H1 (cell line): Measurements from ENCODE around the gene MAFF. TPM values are rescaled to one million over a fixed set of nuclear protein-coding genes. Genes with fewer than 3 reads are reported as not detected.

Source experiments
- CTCF ChIA-PET: fragments of 300-600 bp; sonication (Branson Sonifier 250); formaldehyde crosslinking; loops from one replicate; lab custom pipeline; 2021; ENCODE audit not compliant: partially characterized antibody; lab: Charles Lee
- POLR2A ChIA-PET: fragments of 300-600 bp; sonication (Branson Sonifier 250); formaldehyde crosslinking; loops from one replicate; lab custom pipeline; 2021; ENCODE audit warnings: inconsistent platforms; ENCODE audit not compliant: partially characterized antibody; lab: Charles Lee
- DNase-seq, 2 experiments: peaks; one replicate each; pipeline versions ENCODE4 v3.0.0 to v3.0.0-alpha.2; 2010 to 2022; ENCODE audit warnings: low spot score in 2 of 2, low read depth in 1 of 2, mixed read lengths in 1 of 2
- FAIRE-seq: peaks from 2 replicates; lab custom pipeline; 2011; peaks lifted over from hg19 to GRCh38; lab: Jason Lieb, UNC
- H2AFZ ChIP-seq: 2 replicates; pipeline ENCODE4 v1.8.1; 2012; ENCODE audit warnings: low read length, inconsistent platforms
- H2AK5ac ChIP-seq: 2 replicates; pipeline ENCODE4 v1.6.1; 2013; ENCODE audit warnings: low read depth, low read length
- H2BK120ac ChIP-seq: replicated peaks from 2 replicates; pipeline ENCODE3; 2013; ENCODE audit warnings: low read depth, low read length, inconsistent platforms
- H2BK12ac ChIP-seq: 2 replicates; pipeline ENCODE4 v1.6.1; 2013; ENCODE audit warnings: low read depth, low read length
- H2BK15ac ChIP-seq: 2 replicates; pipeline ENCODE4 v1.6.1; 2013; ENCODE audit warnings: low read length
- H2BK20ac ChIP-seq: 2 replicates; pipeline ENCODE4 v1.6.1; 2013; ENCODE audit warnings: low read length
- H2BK5ac ChIP-seq: 2 replicates; pipeline ENCODE4 v1.6.1; 2013; ENCODE audit warnings: low read depth, low read length
- H3K14ac ChIP-seq: 2 replicates; pipeline ENCODE4 v1.6.1; 2013; ENCODE audit warnings: inconsistent platforms; ENCODE audit not compliant: insufficient read length
- H3K18ac ChIP-seq: 2 replicates; pipeline ENCODE4 v1.6.1; 2013; ENCODE audit warnings: low read length; ENCODE audit errors: extremely low read depth
- H3K23ac ChIP-seq: 2 replicates; pipeline ENCODE4 v1.6.1; 2013; ENCODE audit warnings: inconsistent platforms; ENCODE audit not compliant: insufficient read length
- H3K23me2 ChIP-seq: 2 replicates; pipeline ENCODE4 v1.6.1; 2013; ENCODE audit warnings: low read depth, low read length
- H3K27ac ChIP-seq: 2 replicates; pipeline ENCODE4 v1.6.1; 2011; ENCODE audit warnings: low read depth, low read length, inconsistent platforms
- H3K27me3 ChIP-seq, 4 experiments: replicated peaks in 1 of 4; 1 replicate in 1 of 4; 2 replicates in 3 of 4; pipeline versions ENCODE4 v1.6.1 to v1.8.1; 2011 to 2013; ENCODE audit warnings: low read length in 3 of 4, mild to moderate bottlenecking in 3 of 4, inconsistent platforms in 2 of 4, mixed read lengths in 2 of 4, moderate library complexity in 1 of 4; ENCODE audit not compliant: control insufficient read depth in 3 of 4, insufficient read depth in 3 of 4; ENCODE audit errors: extremely low read depth in 1 of 4
- H3K36me3 ChIP-seq, 4 experiments: 2 replicates each; pipeline versions ENCODE4 v1.6.1 to v1.8.1; 2011 to 2013; ENCODE audit warnings: mild to moderate bottlenecking in 4 of 4, low read length in 3 of 4, moderate library complexity in 2 of 4, control low read depth in 1 of 4, inconsistent platforms in 1 of 4; ENCODE audit not compliant: insufficient read depth in 4 of 4, control insufficient read depth in 2 of 4
- H3K4ac ChIP-seq: replicated peaks from 2 replicates; pipeline ENCODE3; 2013; ENCODE audit warnings: low read length, low read depth, mixed read lengths, inconsistent platforms; ENCODE audit not compliant: insufficient read length
- H3K4me1 ChIP-seq, 4 experiments: replicated peaks in 1 of 4; 1 replicate in 1 of 4; 2 replicates in 3 of 4; pipeline versions ENCODE4 v1.6.1 to v1.8.1; 2011 to 2013; ENCODE audit warnings: low read length in 3 of 4, inconsistent platforms in 2 of 4, mixed read lengths in 1 of 4; ENCODE audit not compliant: insufficient read depth in 4 of 4, control insufficient read depth in 3 of 4
- H3K4me2 ChIP-seq, 2 experiments: 2 replicates each; pipeline versions ENCODE4 v1.6.1 to v1.8.1; 2011 to 2013; ENCODE audit warnings: low read depth in 2 of 2, low read length in 2 of 2, control low read depth in 1 of 2, inconsistent platforms in 1 of 2, mild to moderate bottlenecking in 1 of 2; ENCODE audit not compliant: insufficient read depth in 1 of 2
- H3K4me3 ChIP-seq, 4 experiments: fragments of 200-600, 300-600 bp in 1 of 4; sonication (generic), shearing (Covaris generic), sonication (Bioruptor Twin) in 1 of 4; 2 replicates each; pipeline versions ENCODE4 v1.5.1 to v1.8.1; 2011 to 2016; ENCODE audit warnings: low read length in 4 of 4, low read depth in 3 of 4, control low read depth in 2 of 4, inconsistent platforms in 2 of 4, mild to moderate bottlenecking in 2 of 4, mixed read lengths in 1 of 4, moderate library complexity in 1 of 4; ENCODE audit not compliant: insufficient read depth in 2 of 4; ENCODE audit errors: extremely low read depth in 1 of 4
- H3K56ac ChIP-seq: replicated peaks from 2 replicates; pipeline ENCODE3; 2013; ENCODE audit warnings: low read depth, mild to moderate bottlenecking, mixed read lengths, low read length, inconsistent platforms; ENCODE audit not compliant: insufficient read length
- H3K79me1 ChIP-seq: 2 replicates; pipeline ENCODE4 v1.6.1; 2013; ENCODE audit warnings: low read depth, low read length, control low read depth
- H3K79me2 ChIP-seq, 2 experiments: 2 replicates each; pipeline versions ENCODE4 v1.6.1 to v1.8.1; 2012 to 2013; ENCODE audit warnings: low read length in 2 of 2, mild to moderate bottlenecking in 2 of 2, inconsistent platforms in 1 of 2; ENCODE audit not compliant: insufficient read depth in 2 of 2, control insufficient read depth in 1 of 2
- H3K9ac ChIP-seq, 4 experiments: replicated peaks in 1 of 4; 1 replicate in 1 of 4; 2 replicates in 3 of 4; pipeline versions ENCODE4 v1.6.1 to v1.8.1; 2011 to 2013; ENCODE audit warnings: low read depth in 3 of 4, low read length in 3 of 4, control low read depth in 2 of 4, mild to moderate bottlenecking in 2 of 4, moderate library complexity in 2 of 4, inconsistent platforms in 1 of 4; ENCODE audit errors: extremely low read depth in 1 of 4
- H3K9me3 ChIP-seq, 2 experiments: 2 replicates each; pipeline versions ENCODE4 v1.6.1 to v1.8.1; 2012 to 2013; ENCODE audit warnings: mild to moderate bottlenecking in 2 of 2, moderate library complexity in 2 of 2, control low read depth in 1 of 2, inconsistent platforms in 1 of 2, low read depth in 1 of 2, low read length in 1 of 2, mixed read lengths in 1 of 2; ENCODE audit not compliant: insufficient read depth in 2 of 2
- H4K20me1 ChIP-seq, 2 experiments: replicated peaks in 1 of 2; 2 replicates each; pipeline versions ENCODE3 to v1.8.1; 2011 to 2013; ENCODE audit warnings: inconsistent platforms in 2 of 2, low read length in 2 of 2, mild to moderate bottlenecking in 1 of 2; ENCODE audit not compliant: insufficient read depth in 2 of 2, control insufficient read depth in 1 of 2
- H4K5ac ChIP-seq: 2 replicates; pipeline ENCODE4 v1.6.1; 2013; ENCODE audit warnings: low read length, low read depth, mixed read lengths, inconsistent platforms; ENCODE audit not compliant: insufficient read length
- H4K8ac ChIP-seq: 2 replicates; pipeline ENCODE4 v1.8.0; 2013; ENCODE audit warnings: mild to moderate bottlenecking, moderate library complexity, low read length, inconsistent platforms; ENCODE audit not compliant: insufficient read depth; ENCODE audit errors: extremely low read depth
- H4K91ac ChIP-seq: replicated peaks from 2 replicates; pipeline ENCODE3; 2013; ENCODE audit warnings: low read length, mixed read lengths, inconsistent platforms; ENCODE audit not compliant: insufficient read length
- NANOG ChIP-seq: IDR thresholded peaks from 2 replicates; pipeline ENCODE4 v1.6.1; 2011; ENCODE audit warnings: low read length, low read depth, mild to moderate bottlenecking, inconsistent platforms; ENCODE audit not compliant: insufficient read depth, poor library complexity, severe bottlenecking
- RNF2 ChIP-seq: fragments of 200-900, 300-1000 bp; sonication (generic); IDR thresholded peaks from 2 replicates; pipeline ENCODE4 v1.7.1; 2016; ENCODE audit warnings: borderline replicate concordance, low read depth, mild to moderate bottlenecking, antibody characterized with exemption, low read length; ENCODE audit not compliant: poor library complexity, severe bottlenecking; ENCODE audit errors: missing control alignments
- WGBS, 2 experiments: shearing (Covaris generic) in 1 of 2; methylation state at CpG; one replicate each; pipeline versions ENCODE4 v1.1.6 to v1.1.7; 2013 to 2015; ENCODE audit warnings: low lambda C conversion rate in 2 of 2, mixed read lengths in 2 of 2, inconsistent platforms in 1 of 2, low coverage in 1 of 2, missing lambda C conversion rate in 1 of 2; ENCODE audit not compliant: insufficient replicate concordance in 2 of 2, insufficient coverage in 1 of 2, insufficient read length in 1 of 2; ENCODE audit errors: extremely low coverage in 1 of 2, missing lambda C conversion rate in 1 of 2; 5-methylcytosine and 5-hydroxymethylcytosine counted together
- polyA plus RNA-seq, 7 experiments: library from polyadenylated mRNA; depleted of rRNA in 3 of 7; stranded (reverse) in 5 of 7; unstranded in 2 of 7; fragments of >200 nt in 5 of 7; fragments of 200-250 nt in 2 of 7; gene quantifications; 1 replicate in 5 of 7; 2 replicates in 1 of 7; 4 replicates in 1 of 7; pipeline versions ENCODE4 v1.2.1 to v1.2.3, GENCODE V29; 2011 to 2013; ENCODE audit warnings: missing spikeins in 2 of 7, mixed read lengths in 2 of 7
- total RNA-seq: library from RNA; stranded (reverse); fragmentation: NEBNext Ultra II Directional; extraction: Animal tissue kit (Norgen Biotek cat#: 25700); gene quantifications from 2 replicates; pipeline ENCODE4 v1.2.1, GENCODE V29; 2021

MAFF gene
- total and polyA plus RNA-seq, 2 of the 8 experiments (the other 6 are each of a cell fraction or from before 2014, with no cell fraction given): 1.5 to 6.3 TPM

GRCh38 chr22:38236786-38237185 is 35.0 kb downstream of the MAFF start:
- H4K91ac ChIP-seq: no peak overlapping the region
- CTCF ChIA-PET: interaction anchor here (0.6 to 1.0 kb wide), 2 partner anchors 29 to 1214 kb away, joined by 3 read pairs; no protein-coding TSS in a partner anchor
- FAIRE-seq (no peak), DNase-seq (no peak)
- POLR2A ChIA-PET: interaction anchor here (0.9 to 1.0 kb wide), 2 partner anchors 9 to 165 kb away, joined by 3 to 4 read pairs; no protein-coding TSS in a partner anchor
- H2BK120ac ChIP-seq: no peak overlapping the region
- no peak overlapping the region for H2BK15ac ChIP-seq
- H3K36me3 ChIP-seq: peaks cover 0 to 25% (median 11%) of the 10 kb centered on the region in 4 experiments; a peak in 7 of 8 replicates
- no peak overlapping the region for H3K56ac ChIP-seq
- no peak overlapping the region for H3K27ac ChIP-seq
- H3K79me2 ChIP-seq: no peaks in the 10 kb centered on the region
- H3K4me1 ChIP-seq: peaks cover 0 to 6% (median 0%) of the 10 kb centered on the region in 4 experiments; a peak in 3 of 7 replicates
- no peak overlapping the region for H3K4me3 ChIP-seq
- no peak overlapping the region for H3K23ac ChIP-seq
- H4K20me1 ChIP-seq: peaks cover 0 to 4% of the 10 kb centered on the region in 2 experiments
- H2AFZ ChIP-seq: no peak overlapping the region
- peaks cover 5% of the 10 kb centered on the region; the same call in 1 of the 2 replicates for H3K79me1 ChIP-seq
- no peak overlapping the region for H2BK20ac ChIP-seq
- H3K27me3 ChIP-seq: no peaks in the 10 kb centered on the region
- no peak overlapping the region for H4K8ac ChIP-seq
- H2BK5ac ChIP-seq: no peak overlapping the region
- H3K9me3 ChIP-seq: no peaks in the 10 kb centered on the region
- no peak overlapping the region for H3K18ac ChIP-seq
- no peak overlapping the region for H3K14ac ChIP-seq
- H2BK12ac ChIP-seq: no peak overlapping the region
- H3K9ac ChIP-seq: no peak overlapping the region
- no peak overlapping the region for H4K5ac ChIP-seq
- 83% methylated on average over 8 of the region's 8 CpGs; no CpG with 5 or more reads in 1 of the 2 experiments for WGBS, 2 experiments
- no peak overlapping the region for H2AK5ac ChIP-seq
- no peaks in the 10 kb centered on the region for H3K23me2 ChIP-seq
- no peak overlapping the region for H3K4me2 ChIP-seq
- no peak overlapping the region for H3K4ac ChIP-seq
- TF ChIP-seq NANOG: no peak
- TF ChIP-seq RNF2: no peak
- TF ChIP-seq, all 59 proteins: peak for 0
